H9 (cell line): Measurements from ENCODE around the gene FAM53A. TPM values are rescaled to one million over a fixed set of nuclear protein-coding genes. Genes with fewer than 3 reads are reported as not detected.

ENCODE experiments used
- DNase-seq: peaks from one replicate; pipeline ENCODE4 v3.0.0-alpha.2; 2017
- H2AFZ ChIP-seq: one replicate; pipeline ENCODE4 v1.6.1; 2013; ENCODE audit warnings: mild to moderate bottlenecking, low read length, control low read depth, moderate library complexity
- H2AK5ac ChIP-seq: 2 replicates; pipeline ENCODE4 v1.6.1; 2013; ENCODE audit warnings: low read length, control low read depth, mixed read lengths; ENCODE audit not compliant: insufficient read length
- H2BK120ac ChIP-seq: one replicate; pipeline ENCODE4 v1.6.1; 2013; ENCODE audit warnings: low read depth, mild to moderate bottlenecking, low read length, control low read depth, inconsistent platforms; ENCODE audit not compliant: poor library complexity, severe bottlenecking
- H2BK12ac ChIP-seq: 2 replicates; pipeline ENCODE4 v1.6.1; 2013; ENCODE audit warnings: low read length, control low read depth, mixed read lengths, low read depth; ENCODE audit not compliant: insufficient read length
- H2BK15ac ChIP-seq: 2 replicates; pipeline ENCODE4 v1.6.1; 2013; ENCODE audit warnings: low read depth, low read length, control low read depth
- H2BK20ac ChIP-seq: one replicate; pipeline ENCODE4 v1.6.1; 2013; ENCODE audit warnings: low read depth, mild to moderate bottlenecking, low read length, control low read depth, inconsistent platforms; ENCODE audit not compliant: poor library complexity, severe bottlenecking
- H2BK5ac ChIP-seq: 2 replicates; pipeline ENCODE4 v1.6.1; 2013; ENCODE audit warnings: low read length, control low read depth, mixed read lengths; ENCODE audit not compliant: insufficient read length
- H3K14ac ChIP-seq: 2 replicates; pipeline ENCODE4 v1.6.1; 2013; ENCODE audit warnings: low read length, control low read depth; ENCODE audit not compliant: insufficient read depth
- H3K18ac ChIP-seq: 2 replicates; pipeline ENCODE4 v1.6.1; 2013; ENCODE audit warnings: low read depth, mild to moderate bottlenecking, mixed read lengths, low read length, control low read depth; ENCODE audit not compliant: insufficient read length
- H3K23ac ChIP-seq: 2 replicates; pipeline ENCODE4 v1.6.1; 2013; ENCODE audit warnings: low read length, control low read depth, mixed read lengths, low read depth; ENCODE audit not compliant: insufficient read length
- H3K23me2 ChIP-seq: 2 replicates; pipeline ENCODE4 v1.6.1; 2013; ENCODE audit warnings: low read depth, mild to moderate bottlenecking, mixed read lengths, low read length, control low read depth; ENCODE audit not compliant: insufficient read length, poor library complexity, severe bottlenecking
- H3K27ac ChIP-seq: 2 replicates; pipeline ENCODE4 v1.5.1; 2013; ENCODE audit warnings: low read length, control low read depth, mixed read lengths, low read depth; ENCODE audit not compliant: insufficient read length
- H3K27me3 ChIP-seq: 2 replicates; pipeline ENCODE4 v1.6.1; 2013; ENCODE audit warnings: low read length, control low read depth, inconsistent platforms; ENCODE audit not compliant: insufficient read depth
- H3K4ac ChIP-seq: 2 replicates; pipeline ENCODE4 v1.6.1; 2013; ENCODE audit warnings: low read depth, mild to moderate bottlenecking, control low read depth, inconsistent platforms, low read length, moderate library complexity
- H3K4me1 ChIP-seq: 2 replicates; pipeline ENCODE4 v1.6.1; 2013; ENCODE audit warnings: low read length, control low read depth, inconsistent platforms; ENCODE audit not compliant: insufficient read depth
- H3K4me2 ChIP-seq: 2 replicates; pipeline ENCODE4 v1.6.1; 2013; ENCODE audit warnings: low read length, control low read depth, mixed read lengths; ENCODE audit not compliant: insufficient read length, insufficient read depth
- H3K56ac ChIP-seq: 2 replicates; pipeline ENCODE4 v1.6.1; 2013; ENCODE audit warnings: low read depth, mild to moderate bottlenecking, mixed read lengths, low read length, control low read depth; ENCODE audit not compliant: insufficient read length
- H3K79me1 ChIP-seq: 2 replicates; pipeline ENCODE4 v1.6.1; 2013; ENCODE audit warnings: low read depth, mild to moderate bottlenecking, moderate library complexity, low read length, control low read depth, inconsistent platforms; ENCODE audit not compliant: insufficient read depth, poor library complexity, severe bottlenecking
- H3K79me2 ChIP-seq: 2 replicates; pipeline ENCODE4 v1.6.1; 2013; ENCODE audit warnings: low read length, control low read depth, inconsistent platforms; ENCODE audit not compliant: insufficient read depth
- H3K9ac ChIP-seq: 2 replicates; pipeline ENCODE4 v1.6.1; 2013; ENCODE audit warnings: low read length, control low read depth, mixed read lengths; ENCODE audit not compliant: insufficient read length; ENCODE audit errors: extremely low read depth
- H3K9me3 ChIP-seq: one replicate; pipeline ENCODE4 v1.6.1; 2013; ENCODE audit warnings: low read depth, low read length, inconsistent platforms; ENCODE audit not compliant: control insufficient read depth
- H3T11ph ChIP-seq: one replicate; pipeline ENCODE4 v1.6.1; 2013; ENCODE audit warnings: mild to moderate bottlenecking, low read length, control low read depth, inconsistent platforms
- H4K20me1 ChIP-seq: one replicate; pipeline ENCODE4 v1.6.1; 2013; ENCODE audit not compliant: control insufficient read depth, insufficient read length, insufficient read depth
- H4K5ac ChIP-seq: 2 replicates; pipeline ENCODE4 v1.6.1; 2013; ENCODE audit warnings: low read depth, mild to moderate bottlenecking, mixed read lengths, low read length, control low read depth; ENCODE audit not compliant: insufficient read length
- H4K8ac ChIP-seq: replicated peaks from 2 replicates; pipeline ENCODE4 v1.6.1; 2013; ENCODE audit warnings: low read length, control low read depth, mixed read lengths, low read depth; ENCODE audit not compliant: insufficient read length
- H4K91ac ChIP-seq: 2 replicates; pipeline ENCODE4 v1.6.1; 2013; ENCODE audit warnings: low read depth, mild to moderate bottlenecking, moderate library complexity, mixed read lengths, low read length, control low read depth; ENCODE audit not compliant: insufficient read length
- H3K27ac Mint-ChIP-seq, 3 experiments: 2 replicates in 2 of 3; 3 replicates in 1 of 3; pipeline ENCODE4 v1.8.0; 2020 to 2021; ENCODE audit warnings: mixed read lengths in 3 of 3, mild to moderate bottlenecking in 1 of 3, moderate library complexity in 1 of 3
- H3K27me3 Mint-ChIP-seq: 2 replicates; pipeline ENCODE4 v1.8.0; 2021; ENCODE audit warnings: low read depth, mild to moderate bottlenecking, moderate library complexity, mixed read lengths
- H3K36me3 Mint-ChIP-seq, 3 experiments: 2 replicates in 2 of 3; 3 replicates in 1 of 3; pipeline ENCODE4 v1.8.0; 2020 to 2021; ENCODE audit warnings: low read depth in 3 of 3, mixed read lengths in 3 of 3; ENCODE audit not compliant: insufficient read depth in 1 of 3
- H3K4me1 Mint-ChIP-seq, 2 experiments: 2 replicates each; pipeline ENCODE4 v1.8.0; 2020; ENCODE audit warnings: mixed read lengths in 2 of 2
- H3K4me3 Mint-ChIP-seq, 2 experiments: 2 replicates in 1 of 2; 3 replicates in 1 of 2; pipeline ENCODE4 v1.8.0; 2020 to 2021; ENCODE audit warnings: mild to moderate bottlenecking in 2 of 2, mixed read lengths in 2 of 2, moderate library complexity in 1 of 2
- H3K9me3 Mint-ChIP-seq, 2 experiments: 2 replicates in 1 of 2; 3 replicates in 1 of 2; pipeline ENCODE4 v1.8.0; 2020; ENCODE audit warnings: mild to moderate bottlenecking in 2 of 2, mixed read lengths in 2 of 2, moderate library complexity in 1 of 2
- WGBS: extraction: QIAGEN DNeasy Blood & Tissue Kit; methylation state at CpG from one replicate; pipeline ENCODE4 v1.1.7; 2013; ENCODE audit warnings: missing lambda C conversion rate, low lambda C conversion rate, mixed read lengths; ENCODE audit not compliant: insufficient read length; ENCODE audit errors: extremely low coverage; 5-methylcytosine and 5-hydroxymethylcytosine counted together
- total RNA-seq: library from RNA; stranded (reverse); gene quantifications from 2 replicates; pipeline ENCODE4 v1.2.1, GENCODE V29; 2021
- TF ChIP-seq, protein P1 (sequence below): fragments of 200-600 bp; sonication (generic); conservative IDR thresholded peaks from 3 replicates; pipeline ENCODE4 v1.8.0; 2021; ENCODE audit warnings: antibody characterized with exemption, mild to moderate bottlenecking

The FAM53A gene
- total RNA-seq, 1 experiment from 2014 or later: 2.4 TPM

DNA sequence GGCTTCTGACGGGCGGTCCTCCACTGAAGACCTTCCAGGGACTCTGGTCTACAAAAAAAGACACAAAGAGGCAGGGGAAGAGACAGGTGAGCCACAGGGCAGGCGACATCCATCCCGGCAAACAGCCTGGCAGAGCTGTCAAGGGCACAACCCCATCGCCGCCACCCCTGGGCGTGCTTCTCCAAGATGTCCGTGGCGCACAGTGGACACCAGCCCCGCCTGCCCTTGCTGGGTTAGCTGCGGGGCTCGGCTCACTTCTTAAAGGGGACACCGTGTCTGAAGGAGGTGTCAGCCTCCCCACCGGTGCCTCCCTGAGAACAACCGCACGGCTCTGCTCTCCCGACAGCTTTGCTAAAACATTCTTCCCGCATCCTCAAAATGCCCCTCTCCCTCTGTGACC lies 28.4 kb downstream of the FAM53A start:
- Histone ChIP-seq H4K91ac (no peak overlapping the region), H2BK20ac (no peak overlapping the region), H2AK5ac (no peak overlapping the region), H3K4ac (no peak overlapping the region), H3K79me2 (no peaks in the 10 kb centered on the region), H4K8ac (no peak overlapping the region), H3K23ac (no peak overlapping the region), H3K14ac (no peak overlapping the region), H3K4me1 (no peaks in the 10 kb centered on the region), H3T11ph (no peak overlapping the region), H3K18ac (no peak overlapping the region), H2AFZ (no peak overlapping the region), H2BK12ac (no peak overlapping the region), H3K27ac (no peak overlapping the region), H3K23me2 (no peaks in the 10 kb centered on the region), H4K5ac (no peak overlapping the region), H2BK5ac (no peak overlapping the region), H3K9ac (no peak overlapping the region), H3K79me1 (no peaks in the 10 kb centered on the region), H3K56ac (no peak overlapping the region), H2BK15ac (no peak overlapping the region), H4K20me1 (no peaks in the 10 kb centered on the region), H3K9me3 (no peaks in the 10 kb centered on the region), H3K27me3 (no peaks in the 10 kb centered on the region), H2BK120ac (no peak overlapping the region), H3K4me2 (no peak overlapping the region)
- Mint-ChIP-seq H3K4me3 (no peak overlapping the region), H3K27ac (peak overlapping the region in 2 of 3 experiments; percentile 18 to 83; a peak in 2 of 7 replicates), H3K27me3 (no peaks in the 10 kb centered on the region), H3K9me3 (no peaks in the 10 kb centered on the region; a peak in 1 of 5 replicates), H3K36me3 (no peaks in the 10 kb centered on the region; a peak in 1 of 7 replicates), H3K4me1 (peaks cover 3 to 7% of the 10 kb centered on the region in 2 experiments; a peak in 3 of 4 replicates)
- TF ChIP-seq, protein P1, sequence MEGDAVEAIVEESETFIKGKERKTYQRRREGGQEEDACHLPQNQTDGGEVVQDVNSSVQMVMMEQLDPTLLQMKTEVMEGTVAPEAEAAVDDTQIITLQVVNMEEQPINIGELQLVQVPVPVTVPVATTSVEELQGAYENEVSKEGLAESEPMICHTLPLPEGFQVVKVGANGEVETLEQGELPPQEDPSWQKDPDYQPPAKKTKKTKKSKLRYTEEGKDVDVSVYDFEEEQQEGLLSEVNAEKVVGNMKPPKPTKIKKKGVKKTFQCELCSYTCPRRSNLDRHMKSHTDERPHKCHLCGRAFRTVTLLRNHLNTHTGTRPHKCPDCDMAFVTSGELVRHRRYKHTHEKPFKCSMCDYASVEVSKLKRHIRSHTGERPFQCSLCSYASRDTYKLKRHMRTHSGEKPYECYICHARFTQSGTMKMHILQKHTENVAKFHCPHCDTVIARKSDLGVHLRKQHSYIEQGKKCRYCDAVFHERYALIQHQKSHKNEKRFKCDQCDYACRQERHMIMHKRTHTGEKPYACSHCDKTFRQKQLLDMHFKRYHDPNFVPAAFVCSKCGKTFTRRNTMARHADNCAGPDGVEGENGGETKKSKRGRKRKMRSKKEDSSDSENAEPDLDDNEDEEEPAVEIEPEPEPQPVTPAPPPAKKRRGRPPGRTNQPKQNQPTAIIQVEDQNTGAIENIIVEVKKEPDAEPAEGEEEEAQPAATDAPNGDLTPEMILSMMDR: no peak
- DNase-seq: no peak
- WGBS: no CpG with 5 or more reads among the region's 18 CpGs
